GM23338 (cell line): Measurements from ENCODE around the gene TMIE. TPM values are rescaled to one million over a fixed set of nuclear protein-coding genes. Genes with fewer than 3 reads are reported as not detected.

ENCODE experiments used
- ATAC-seq: fragments of 200-7000 bp; cut with Tn5 transposase; 3 replicates; pipeline ENCODE4 v1.9.1; 2020
- DNase-seq: peaks from one replicate; pipeline ENCODE4 v3.0.0-alpha.2; 2015; ENCODE audit warnings: low spot score
- H2AFZ ChIP-seq: fragments of 200-600 bp; sonication (generic); 2 replicates; pipeline ENCODE4 v1.8.0; 2016; ENCODE audit warnings: antibody characterized with exemption, mild to moderate bottlenecking, moderate library complexity
- H3F3A ChIP-seq: fragments of 200-600 bp; sonication (generic); replicated peaks from 2 replicates; pipeline ENCODE4 v1.8.0; 2017; ENCODE audit warnings: antibody characterized with exemption, mixed run types, low read depth
- H3K27ac ChIP-seq: fragments of 200-600 bp; sonication (generic); 2 replicates; pipeline ENCODE4 v1.6.1; 2016; ENCODE audit warnings: low read depth
- H3K27me3 ChIP-seq: fragments of 200-600 bp; sonication (generic); 2 replicates; pipeline ENCODE4 v1.8.0; 2016; ENCODE audit warnings: mild to moderate bottlenecking, mixed run types, moderate library complexity; ENCODE audit not compliant: insufficient read depth
- H3K36me3 ChIP-seq: fragments of 200-600 bp; sonication (generic); 2 replicates; pipeline ENCODE4 v1.8.0; 2016; ENCODE audit warnings: mild to moderate bottlenecking; ENCODE audit not compliant: insufficient read depth
- H3K4me1 ChIP-seq: fragments of 200-600 bp; sonication (generic); 2 replicates; pipeline ENCODE4 v1.8.0; 2016; ENCODE audit warnings: mild to moderate bottlenecking, moderate library complexity; ENCODE audit not compliant: insufficient read depth
- H3K4me2 ChIP-seq: fragments of 200-600 bp; sonication (generic); 2 replicates; pipeline ENCODE4 v1.7.1; 2017; ENCODE audit warnings: mixed run types
- H3K4me3 ChIP-seq: fragments of 200-600 bp; sonication (generic); 2 replicates; pipeline ENCODE4 v1.6.1; 2016; ENCODE audit warnings: mixed run types
- H3K79me2 ChIP-seq: fragments of 200-600 bp; sonication (generic); replicated peaks from 2 replicates; pipeline ENCODE4 v1.8.0; 2017; ENCODE audit warnings: mild to moderate bottlenecking; ENCODE audit not compliant: insufficient read depth
- H3K9me2 ChIP-seq: fragments of 200-600 bp; sonication (generic); 2 replicates; pipeline ENCODE4 v1.8.0; 2017; ENCODE audit not compliant: insufficient read depth
- H4K20me1 ChIP-seq: fragments of 200-600 bp; sonication (generic); replicated peaks from 2 replicates; pipeline ENCODE4 v1.8.0; 2017; ENCODE audit warnings: mild to moderate bottlenecking; ENCODE audit not compliant: insufficient read depth
- H3K27ac Mint-ChIP-seq: 2 replicates; pipeline ENCODE4 v1.8.0; 2020; ENCODE audit warnings: inconsistent platforms, mild to moderate bottlenecking, moderate library complexity, mixed read lengths
- H3K27me3 Mint-ChIP-seq: 3 replicates; pipeline ENCODE4 v1.8.0; 2022; ENCODE audit warnings: low read depth, mild to moderate bottlenecking, moderate library complexity, mixed read lengths, inconsistent platforms; ENCODE audit not compliant: insufficient read depth, poor library complexity
- H3K36me3 Mint-ChIP-seq: 3 replicates; pipeline ENCODE4 v1.8.0; 2021; ENCODE audit warnings: low read depth, mild to moderate bottlenecking, inconsistent platforms, moderate library complexity, mixed read lengths
- H3K4me1 Mint-ChIP-seq: 3 replicates; pipeline ENCODE4 v1.8.0; 2020; ENCODE audit warnings: mild to moderate bottlenecking, inconsistent platforms, mixed read lengths
- H3K4me3 Mint-ChIP-seq: 3 replicates; pipeline ENCODE4 v1.8.0; 2021; ENCODE audit warnings: moderate library complexity, mild to moderate bottlenecking, inconsistent platforms, mixed read lengths
- H3K9me3 Mint-ChIP-seq: 3 replicates; pipeline ENCODE4 v1.8.0; 2020; ENCODE audit warnings: moderate library complexity, mild to moderate bottlenecking, inconsistent platforms, mixed read lengths
- EZH2phosphoT487 ChIP-seq: fragments of 200-600 bp; sonication (generic); IDR thresholded peaks from one replicate; pipeline ENCODE4 v1.8.1; 2018; ENCODE audit warnings: antibody characterized with exemption; ENCODE audit not compliant: unreplicated experiment
- POLR2AphosphoS5 ChIP-seq: IDR thresholded peaks from 2 replicates; pipeline ENCODE4 v1.6.1; 2016; ENCODE audit warnings: antibody characterized with exemption, low read depth
- REST ChIP-seq: IDR thresholded peaks from one replicate; pipeline ENCODE4 v1.6.1; 2018; ENCODE audit warnings: antibody characterized with exemption; ENCODE audit not compliant: unreplicated experiment
- ZNF331 ChIP-seq: fragments of 250-450 bp; sonication (Bioruptor Pico); IDR thresholded peaks from 2 replicates; pipeline ENCODE4 v1.5.0; 2020; ENCODE audit warnings: low read depth, mild to moderate bottlenecking, moderate library complexity
- ZNF462 ChIP-seq: fragments of 250-450 bp; sonication (Bioruptor Pico); IDR thresholded peaks from 2 replicates; pipeline ENCODE4 v1.5.0; 2020; ENCODE audit warnings: mild to moderate bottlenecking, moderate library complexity
- polyA plus RNA-seq: library from polyadenylated mRNA; unstranded; fragments of >200 nt; fragmentation: Nextera tagmentation; extraction: Ambion mirVana; gene quantifications from 2 replicates; pipeline ENCODE4 v1.2.1, GENCODE V29; 2016
- total RNA-seq: library from RNA; depleted of rRNA; stranded (reverse); fragments of >200 nt; shearing (Covaris generic); gene quantifications from 2 replicates; pipeline ENCODE4 v1.2.3, GENCODE V29; 2014
- TF ChIP-seq, protein P1 (sequence below), 2 experiments: fragments of 200-600 bp in 1 of 2; sonication (generic) in 1 of 2; conservative IDR thresholded peaks; 2 replicates each; pipeline versions ENCODE4 v1.5.1 to v1.6.1; 2016 to 2017; ENCODE audit warnings: antibody characterized with exemption in 2 of 2, low read depth in 2 of 2, mild to moderate bottlenecking in 2 of 2, moderate library complexity in 1 of 2

Gene TMIE
- total and polyA plus RNA-seq, 2 experiments from 2014 or later, result 0.84 to 1.2 TPM

- no peaks in the 10 kb centered on the region for H4K20me1 ChIP-seq
- Mint-ChIP-seq H3K4me1 (no peaks in the 10 kb centered on the region; the same call in 2 of the 3 replicates), H3K36me3 (peaks cover 4% of the 10 kb centered on the region; the same call in 2 of the 3 replicates), H3K9me3 (no peaks in the 10 kb centered on the region), H3K27ac (no peak overlapping the region), H3K4me3 (no peak overlapping the region), H3K27me3 (peaks cover 10% of the 10 kb centered on the region)
- no peaks in the 10 kb centered on the region for H3K27me3 ChIP-seq
- H3K4me1 ChIP-seq, result no peaks in the 10 kb centered on the region
- H3K79me2 ChIP-seq, result no peaks in the 10 kb centered on the region
- ATAC-seq (no peak), DNase-seq (no peak)
- H3K9me2 ChIP-seq, result 0 out of 2 replicates have a peak, but pooled peaks cover 4% of the 10 kb centered on the region
- H3K4me2 ChIP-seq, result no peak overlapping the region
- H3K36me3 ChIP-seq, result no peaks in the 10 kb centered on the region
- TF ChIP-seq ZNF331 (CRISPR knock-in tag) (no peak), REST (no peak), POLR2AphosphoS5 (no peak), EZH2phosphoT487 (no peak), ZNF462 (CRISPR knock-in tag) (no peak)
- TF ChIP-seq, protein P1, sequence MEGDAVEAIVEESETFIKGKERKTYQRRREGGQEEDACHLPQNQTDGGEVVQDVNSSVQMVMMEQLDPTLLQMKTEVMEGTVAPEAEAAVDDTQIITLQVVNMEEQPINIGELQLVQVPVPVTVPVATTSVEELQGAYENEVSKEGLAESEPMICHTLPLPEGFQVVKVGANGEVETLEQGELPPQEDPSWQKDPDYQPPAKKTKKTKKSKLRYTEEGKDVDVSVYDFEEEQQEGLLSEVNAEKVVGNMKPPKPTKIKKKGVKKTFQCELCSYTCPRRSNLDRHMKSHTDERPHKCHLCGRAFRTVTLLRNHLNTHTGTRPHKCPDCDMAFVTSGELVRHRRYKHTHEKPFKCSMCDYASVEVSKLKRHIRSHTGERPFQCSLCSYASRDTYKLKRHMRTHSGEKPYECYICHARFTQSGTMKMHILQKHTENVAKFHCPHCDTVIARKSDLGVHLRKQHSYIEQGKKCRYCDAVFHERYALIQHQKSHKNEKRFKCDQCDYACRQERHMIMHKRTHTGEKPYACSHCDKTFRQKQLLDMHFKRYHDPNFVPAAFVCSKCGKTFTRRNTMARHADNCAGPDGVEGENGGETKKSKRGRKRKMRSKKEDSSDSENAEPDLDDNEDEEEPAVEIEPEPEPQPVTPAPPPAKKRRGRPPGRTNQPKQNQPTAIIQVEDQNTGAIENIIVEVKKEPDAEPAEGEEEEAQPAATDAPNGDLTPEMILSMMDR (conservative IDR thresholded peaks at IDR 0.05; ENCODE audit: low read depth in 2 of 2), result no peak
- H3K4me3 ChIP-seq, result no peak overlapping the region
- H2AFZ ChIP-seq, result no peak overlapping the region
- no peaks in the 10 kb centered on the region for H3F3A ChIP-seq
- H3K27ac ChIP-seq, result no peak overlapping the region
Observed at GRCh38 chr3:46672349-46672695, 28.9 kb upstream of the TMIE start.
